Memory B cell (primary cell): ENCODE results near the gene C2CD4D.

Experiments used
- ATAC-seq: fragments of 150-1000 bp; cut with Tn5 transposase; 2 replicates; pipeline ENCODE4 v1.10.0; 2021; ENCODE audit warnings: low read depth, mild to moderate bottlenecking, moderate library complexity
- DNase-seq, 2 donors: peaks; one replicate each; pipeline ENCODE4 v3.0.0; 2022; ENCODE audit warnings: low spot score in 2 of 2
- H3K27ac Mint-ChIP-seq: one replicate; pipeline ENCODE4 v1.8.0; 2022; ENCODE audit warnings: mild to moderate bottlenecking, moderate library complexity, mixed read lengths
- H3K27me3 Mint-ChIP-seq: one replicate; pipeline ENCODE4 v1.8.0; 2022; ENCODE audit warnings: mixed read lengths
- H3K36me3 Mint-ChIP-seq: one replicate; pipeline ENCODE4 v1.8.0; 2022; ENCODE audit warnings: mild to moderate bottlenecking, mixed read lengths
- H3K4me1 Mint-ChIP-seq: one replicate; pipeline ENCODE4 v1.8.0; 2022; ENCODE audit warnings: mixed read lengths
- H3K4me3 Mint-ChIP-seq: one replicate; pipeline ENCODE4 v1.8.0; 2022; ENCODE audit warnings: mild to moderate bottlenecking, moderate library complexity, mixed read lengths
- H3K9me3 Mint-ChIP-seq: one replicate; pipeline ENCODE4 v1.8.0; 2022; ENCODE audit warnings: mixed read lengths

C2CD4D gene

DNA sequence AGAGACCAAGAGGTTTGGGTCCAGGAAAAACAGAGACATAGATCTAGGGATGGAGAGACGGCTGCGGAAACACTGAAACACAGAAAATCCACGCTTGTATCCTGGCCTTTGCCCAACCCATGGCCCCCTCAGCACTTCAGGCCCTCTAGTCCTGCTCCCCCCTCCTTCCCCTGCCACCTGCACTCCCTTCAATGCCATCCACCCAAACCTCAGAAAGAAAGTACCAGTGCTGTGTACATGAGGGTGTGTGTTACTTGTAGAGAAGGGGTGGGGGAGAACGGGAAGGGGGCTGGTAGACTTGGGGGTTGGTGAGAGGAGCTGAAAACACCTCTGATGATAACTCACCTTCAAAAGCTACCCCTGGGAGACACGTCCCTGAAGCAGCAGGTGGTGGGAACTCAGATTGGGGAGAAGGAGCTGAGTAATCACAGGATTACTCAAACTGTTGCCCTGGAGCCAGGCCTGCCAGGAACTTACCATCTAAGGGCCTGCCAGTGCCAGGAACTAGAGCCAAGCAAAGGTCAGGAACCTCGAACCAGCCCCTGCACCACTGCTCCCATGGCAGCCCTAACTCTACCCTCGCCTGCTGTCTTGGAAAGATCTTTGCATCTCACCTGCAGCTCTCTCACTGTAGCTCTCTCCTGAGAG is 19.5 kb downstream of the C2CD4D start:
- no peak overlapping the region for H3K27ac Mint-ChIP-seq
- H3K4me1 Mint-ChIP-seq, result peaks cover 4% of the 10 kb centered on the region
- peaks cover 16% of the 10 kb centered on the region for H3K27me3 Mint-ChIP-seq
- H3K4me3 Mint-ChIP-seq, result no peak overlapping the region
- H3K36me3 Mint-ChIP-seq, result no peaks in the 10 kb centered on the region
- DNase-seq (no peak), ATAC-seq (no peak)
- no peaks in the 10 kb centered on the region for H3K9me3 Mint-ChIP-seq

DNA sequence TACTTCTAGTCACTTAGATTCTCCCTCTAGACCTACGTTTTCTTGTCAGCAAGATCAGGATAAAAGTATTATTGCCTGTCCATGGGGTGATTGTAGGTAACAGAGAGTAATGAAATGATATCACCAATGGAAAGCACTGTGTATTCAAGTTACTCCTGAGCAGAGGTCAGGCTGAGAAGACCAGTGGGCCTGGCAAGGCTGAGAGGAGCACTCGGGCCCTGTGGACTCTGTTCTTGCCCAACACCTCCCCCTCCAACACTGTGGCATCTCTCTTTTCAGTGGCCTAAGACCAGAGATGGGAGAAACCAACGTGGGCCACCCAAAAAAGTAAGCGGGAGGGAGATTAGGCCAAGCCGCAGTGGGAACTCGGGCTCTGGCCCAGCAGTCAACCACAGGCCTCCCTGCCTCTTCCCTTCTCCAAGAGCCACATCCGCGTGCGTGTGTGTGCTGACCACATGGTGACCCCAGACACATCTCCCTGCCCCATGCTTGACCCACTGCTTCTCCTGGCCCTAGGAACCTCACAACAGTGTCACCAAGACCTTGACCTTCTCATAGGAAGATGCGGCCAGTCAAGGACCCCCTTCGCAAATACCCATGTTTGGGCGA is 20.3 kb downstream of the C2CD4D start:
- Mint-ChIP-seq H3K4me3 (no peak overlapping the region), H3K36me3 (no peaks in the 10 kb centered on the region), H3K9me3 (no peaks in the 10 kb centered on the region), H3K4me1 (peaks cover 4% of the 10 kb centered on the region), H3K27me3 (peaks cover 18% of the 10 kb centered on the region), H3K27ac (no peak overlapping the region)
- DNase-seq (no peak), ATAC-seq (no peak)

DNA sequence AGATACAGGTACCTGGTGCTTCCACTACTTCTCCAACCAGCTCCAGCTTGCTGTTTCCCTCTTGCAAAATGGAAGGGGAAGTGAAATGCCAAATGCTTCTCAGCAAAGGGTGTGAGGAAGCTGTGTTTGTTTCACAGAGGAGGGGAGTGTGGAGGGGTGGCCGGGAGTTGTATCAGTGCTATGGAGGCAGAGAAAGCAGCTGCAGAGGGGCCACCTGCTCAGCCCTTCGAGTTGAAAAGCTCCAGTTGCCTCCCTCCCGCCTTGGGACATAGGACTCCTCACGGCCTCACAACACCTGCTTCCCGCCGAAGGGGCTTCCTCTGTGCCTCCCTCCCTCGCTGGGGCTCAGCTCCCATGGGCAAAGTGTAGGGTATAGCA is 22.3 kb downstream of the C2CD4D start:
- H3K27me3 Mint-ChIP-seq, result peaks cover 18% of the 10 kb centered on the region
- DNase-seq, result no peak
- H3K27ac Mint-ChIP-seq, result no peak overlapping the region
- peaks cover 4% of the 10 kb centered on the region for H3K4me1 Mint-ChIP-seq
- ATAC-seq, result no peak
- H3K9me3 Mint-ChIP-seq, result no peaks in the 10 kb centered on the region
- no peak overlapping the region for H3K4me3 Mint-ChIP-seq
- H3K36me3 Mint-ChIP-seq, result no peaks in the 10 kb centered on the region

DNA sequence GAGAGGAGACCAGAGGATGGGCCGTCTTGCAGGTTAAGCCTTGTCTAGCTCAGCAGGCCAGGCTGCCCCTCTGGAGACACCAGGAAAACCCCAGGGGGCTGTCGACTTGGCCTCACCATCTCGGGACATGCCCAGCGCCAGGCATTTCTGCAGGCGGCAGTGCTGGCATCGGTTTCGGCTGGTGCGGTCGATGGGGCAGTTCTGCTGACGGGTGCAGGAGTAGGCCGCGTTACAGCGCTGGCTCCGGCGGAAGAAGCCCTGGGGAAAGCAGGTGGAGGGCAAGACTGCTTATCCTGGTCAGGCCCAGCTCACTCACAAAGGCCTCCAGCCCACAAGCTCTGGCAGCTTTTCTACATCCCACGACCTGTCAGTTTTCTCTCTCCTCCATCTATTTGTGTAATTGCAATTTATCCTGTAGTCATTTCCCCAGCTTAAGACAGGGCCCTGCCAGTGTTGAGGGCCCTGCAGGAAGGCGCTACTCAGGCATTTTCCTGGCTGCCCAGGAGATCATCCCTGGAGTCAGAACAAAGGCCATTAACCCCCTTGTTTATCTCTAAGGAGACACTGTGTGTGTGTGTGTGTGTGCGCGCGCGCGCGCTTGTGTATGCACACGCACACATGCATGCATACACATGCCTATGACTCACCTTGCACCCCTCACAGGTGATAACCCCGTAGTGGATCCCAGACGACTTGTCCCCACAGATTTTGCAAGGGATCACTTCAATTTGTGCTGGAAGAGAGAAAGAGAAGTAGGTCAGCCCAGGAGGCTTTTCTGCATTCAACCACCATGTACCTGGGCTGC is 22.9 kb downstream of the C2CD4D start:
- Mint-ChIP-seq H3K36me3 (no peaks in the 10 kb centered on the region), H3K27ac (no peak overlapping the region), H3K4me3 (no peak overlapping the region), H3K4me1 (peaks cover 4% of the 10 kb centered on the region), H3K27me3 (peaks cover 18% of the 10 kb centered on the region), H3K9me3 (no peaks in the 10 kb centered on the region)
- ATAC-seq (no peak), DNase-seq (no peak)

DNA sequence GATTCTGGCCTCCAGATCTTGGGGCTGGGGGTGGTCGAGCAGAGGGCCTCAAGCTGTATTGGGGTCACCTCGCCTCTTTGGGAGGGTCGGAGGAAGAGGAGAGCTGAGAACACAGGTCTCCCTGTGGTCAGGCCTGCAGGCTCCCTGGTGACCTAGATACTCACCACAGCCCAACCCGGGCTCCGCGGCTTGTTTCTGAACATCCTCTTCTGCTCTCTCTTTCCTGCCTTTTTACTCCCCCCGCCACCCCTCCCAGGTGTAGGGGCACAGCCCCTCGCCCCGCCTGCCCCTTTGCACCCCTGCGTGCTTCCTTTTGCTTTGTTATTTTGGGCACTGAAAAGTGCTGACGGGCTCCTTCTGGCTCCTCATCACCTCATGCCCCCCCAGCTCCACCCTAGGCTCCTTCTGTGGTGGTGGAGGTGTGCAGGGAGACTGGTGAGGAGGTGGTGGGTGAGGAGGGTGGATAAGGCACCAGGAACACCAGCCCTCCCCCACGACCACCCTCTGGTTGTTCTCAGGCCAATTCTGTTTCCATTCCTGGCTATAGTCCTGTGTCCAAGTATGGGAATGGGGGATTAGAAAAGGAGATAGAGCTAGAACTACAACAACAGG is 23.8 kb downstream of the C2CD4D start:
- Mint-ChIP-seq H3K9me3 (no peaks in the 10 kb centered on the region), H3K4me1 (peaks cover 4% of the 10 kb centered on the region), H3K27me3 (peaks cover 18% of the 10 kb centered on the region), H3K27ac (no peak overlapping the region), H3K36me3 (no peaks in the 10 kb centered on the region), H3K4me3 (no peak overlapping the region)
- DNase-seq (no peak), ATAC-seq (no peak)

DNA sequence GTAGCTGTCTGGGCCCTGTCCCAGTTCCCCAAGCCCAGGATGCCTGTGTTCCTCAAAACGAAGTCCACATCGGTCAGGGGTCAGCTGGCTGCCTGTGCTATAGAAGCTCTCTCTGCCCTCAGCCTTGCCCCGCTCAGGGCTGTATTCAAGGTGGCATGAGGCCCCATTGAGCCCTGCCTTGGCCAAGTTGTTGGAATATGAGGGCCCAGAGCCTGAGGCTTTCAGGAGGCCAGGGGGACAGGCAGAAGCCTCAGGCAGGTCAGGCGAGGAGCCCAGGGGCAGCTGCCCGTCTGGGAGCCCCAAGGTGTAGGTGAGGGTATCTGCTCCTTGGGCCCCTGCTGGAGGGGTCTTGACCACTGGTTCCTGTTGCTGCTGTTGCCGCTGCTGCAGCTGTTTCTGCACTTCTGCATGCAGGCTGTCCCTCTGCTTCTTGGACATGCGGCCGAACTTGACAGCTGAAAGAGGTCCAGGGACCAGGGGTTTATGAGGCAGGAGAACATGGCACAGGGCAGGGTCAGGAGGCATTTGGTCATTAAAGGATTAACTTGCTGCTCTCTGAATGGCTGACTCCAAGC is 24.6 kb downstream of the C2CD4D start:
- H3K36me3 Mint-ChIP-seq, result no peaks in the 10 kb centered on the region
- DNase-seq, result no peak
- H3K4me3 Mint-ChIP-seq, result no peak overlapping the region
- H3K27ac Mint-ChIP-seq, result no peak overlapping the region
- peaks cover 4% of the 10 kb centered on the region for H3K4me1 Mint-ChIP-seq
- ATAC-seq, result no peak
- peaks cover 18% of the 10 kb centered on the region for H3K27me3 Mint-ChIP-seq
- no peaks in the 10 kb centered on the region for H3K9me3 Mint-ChIP-seq

DNA sequence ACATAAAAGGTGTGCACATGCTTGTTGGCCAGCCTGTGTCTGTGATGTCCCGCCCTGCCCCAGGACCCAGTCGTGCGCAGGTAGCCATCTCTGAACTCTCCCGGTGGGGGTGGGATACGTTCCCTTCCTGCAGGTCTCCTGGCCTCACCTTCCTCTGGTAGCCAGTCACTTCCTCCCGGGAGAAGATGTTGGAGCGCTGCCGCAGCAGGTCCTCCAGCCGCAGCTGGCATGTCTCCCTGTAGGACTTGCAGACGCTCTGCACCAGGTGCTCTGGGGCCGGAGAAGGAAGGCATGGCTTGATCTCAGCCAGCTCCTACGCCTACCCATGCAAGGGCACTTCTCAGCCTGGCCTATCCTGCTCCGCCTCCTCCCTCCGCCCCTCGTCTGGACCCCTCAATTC is 25.2 kb downstream of the C2CD4D start:
- no peak for ATAC-seq
- peaks cover 4% of the 10 kb centered on the region for H3K4me1 Mint-ChIP-seq
- peaks cover 15% of the 10 kb centered on the region for H3K27me3 Mint-ChIP-seq
- DNase-seq, result no peak
- no peaks in the 10 kb centered on the region for H3K36me3 Mint-ChIP-seq
- no peak overlapping the region for H3K27ac Mint-ChIP-seq
- H3K9me3 Mint-ChIP-seq, result no peaks in the 10 kb centered on the region
- no peak overlapping the region for H3K4me3 Mint-ChIP-seq

DNA sequence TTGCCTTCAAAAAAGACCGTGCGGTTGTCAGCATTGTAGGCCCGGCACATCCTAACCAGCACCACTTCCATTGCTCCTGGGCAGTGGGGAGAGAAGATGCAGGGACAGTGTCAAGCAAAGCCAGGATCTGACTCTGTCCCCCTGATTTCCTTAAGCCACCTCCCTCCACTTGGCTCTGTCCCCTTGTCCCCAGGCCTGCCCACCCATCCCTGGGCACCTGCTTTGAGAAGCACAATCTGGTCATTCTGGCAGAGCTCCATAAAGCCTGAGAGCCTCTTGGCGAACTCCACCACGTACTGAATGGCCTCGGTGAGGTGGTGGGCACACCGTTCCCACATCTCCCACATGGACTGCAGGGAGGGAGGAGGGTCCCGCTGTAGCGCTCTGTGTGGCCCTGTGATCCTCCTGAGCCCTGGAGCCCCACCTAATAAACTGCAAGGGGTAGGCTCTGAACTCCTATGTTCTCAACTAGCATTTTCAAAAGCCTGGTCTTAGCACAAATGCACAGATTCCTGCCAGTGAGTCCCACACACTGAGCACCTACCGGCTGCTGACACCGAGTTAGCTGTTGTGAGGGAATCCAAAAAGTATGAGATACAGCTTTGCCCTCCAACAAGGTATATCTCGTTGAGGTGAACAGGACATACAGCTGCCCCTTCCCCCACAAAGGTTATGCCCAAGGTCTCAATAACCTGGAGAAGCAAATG is 26.2 kb downstream of the C2CD4D start:
- H3K4me3 Mint-ChIP-seq, result no peak overlapping the region

DNA sequence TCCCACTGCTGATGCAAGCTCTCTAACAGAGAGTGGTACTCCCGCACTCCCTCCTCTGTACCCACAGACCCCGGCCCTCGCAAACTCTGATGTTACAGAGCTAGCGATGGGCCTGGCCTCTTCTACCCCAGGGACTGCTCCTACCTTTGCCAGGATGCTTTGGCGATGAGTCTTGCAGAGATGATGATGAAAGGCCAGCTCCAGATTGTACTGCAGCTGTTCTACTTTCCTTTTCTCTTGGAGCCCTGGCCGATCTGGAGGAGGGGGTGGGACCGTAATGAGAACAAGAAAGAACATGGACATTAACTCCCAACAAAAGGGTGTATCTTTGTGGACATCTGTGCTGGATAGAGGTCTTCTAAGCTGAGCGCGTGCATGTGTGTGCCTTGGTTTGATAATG is 28.4 kb downstream of the C2CD4D start:
- H3K4me3 Mint-ChIP-seq, result no peak overlapping the region
- no peaks in the 10 kb centered on the region for H3K9me3 Mint-ChIP-seq
- DNase-seq, result no peak
- H3K36me3 Mint-ChIP-seq, result no peaks in the 10 kb centered on the region
- peaks cover 8% of the 10 kb centered on the region for H3K4me1 Mint-ChIP-seq
- peaks cover 11% of the 10 kb centered on the region for H3K27me3 Mint-ChIP-seq
- no peak overlapping the region for H3K27ac Mint-ChIP-seq
- ATAC-seq, result no peak

More for the DNA sequence above, 26.2 kb downstream of the C2CD4D start:
- Mint-ChIP-seq H3K9me3 (no peaks in the 10 kb centered on the region), H3K27ac (no peak overlapping the region), H3K36me3 (no peaks in the 10 kb centered on the region), H3K4me1 (peaks cover 4% of the 10 kb centered on the region), H3K27me3 (peaks cover 16% of the 10 kb centered on the region)
- DNase-seq, result no peak
- no peak for ATAC-seq

DNA sequence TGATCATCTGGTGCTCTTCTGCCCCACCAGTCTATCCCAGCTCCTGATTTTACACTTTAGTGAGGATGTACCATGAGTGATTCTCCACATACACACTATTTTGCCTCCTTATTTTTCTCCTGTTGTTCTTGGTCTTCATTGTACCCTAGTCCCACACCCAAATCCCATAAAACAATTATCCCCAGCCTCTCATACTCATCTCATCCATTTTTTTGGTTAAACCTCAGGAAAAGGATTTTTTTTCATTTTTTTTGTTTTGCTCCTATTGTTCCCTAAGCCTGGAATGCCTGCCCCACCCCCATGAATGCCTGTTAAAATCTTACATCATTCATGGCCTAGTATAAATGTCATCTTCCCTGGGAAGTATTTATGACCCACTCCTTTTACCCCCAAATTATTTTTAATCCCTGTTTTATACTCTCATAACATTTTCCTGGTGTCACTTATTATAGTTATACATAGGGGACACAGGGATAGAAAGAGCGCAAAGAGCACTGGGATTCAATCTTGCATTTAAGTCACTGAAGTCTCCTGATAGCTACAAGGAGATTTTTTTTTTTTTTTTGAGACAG is 29.5 kb downstream of the C2CD4D start:
- DNase-seq (no peak), ATAC-seq (no peak)
- Mint-ChIP-seq H3K9me3 (no peaks in the 10 kb centered on the region), H3K4me3 (no peak overlapping the region), H3K4me1 (peaks cover 6% of the 10 kb centered on the region), H3K36me3 (no peaks in the 10 kb centered on the region), H3K27me3 (peaks cover 7% of the 10 kb centered on the region), H3K27ac (no peak overlapping the region)

DNA sequence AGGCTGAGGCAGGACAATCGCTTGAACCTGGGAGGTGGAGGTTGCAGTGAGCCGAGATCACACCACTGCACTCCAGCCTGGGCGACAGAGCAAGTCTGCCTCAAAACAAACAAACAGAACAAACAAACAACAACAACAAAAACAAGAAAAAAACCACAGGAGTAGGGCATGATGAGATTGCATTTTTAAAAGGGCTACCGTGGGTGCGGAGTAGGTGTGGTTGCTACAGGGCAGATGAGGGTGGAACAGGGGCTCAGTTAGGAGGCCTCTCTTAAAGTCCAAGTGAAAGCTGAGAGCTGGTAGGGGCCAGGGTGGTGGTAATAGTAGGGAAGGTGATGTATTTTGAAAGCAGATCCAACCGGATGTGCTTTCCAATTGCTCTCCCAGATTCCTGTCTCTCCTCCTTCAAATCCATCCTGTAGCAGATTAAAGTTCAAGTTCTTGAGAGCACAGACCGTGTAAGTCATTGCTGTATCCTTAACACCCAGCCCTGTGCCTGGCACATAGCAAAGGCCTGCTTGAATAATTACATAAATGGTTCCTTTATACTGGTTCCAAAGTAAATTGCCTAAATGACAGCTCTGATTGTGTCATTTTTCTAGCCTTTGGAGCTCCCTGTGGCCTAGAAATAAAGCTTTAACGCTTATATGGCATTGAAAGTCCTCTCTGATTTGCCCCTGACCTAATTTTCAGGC is 30.2 kb downstream of the C2CD4D start:
- no peak for ATAC-seq

DNA sequence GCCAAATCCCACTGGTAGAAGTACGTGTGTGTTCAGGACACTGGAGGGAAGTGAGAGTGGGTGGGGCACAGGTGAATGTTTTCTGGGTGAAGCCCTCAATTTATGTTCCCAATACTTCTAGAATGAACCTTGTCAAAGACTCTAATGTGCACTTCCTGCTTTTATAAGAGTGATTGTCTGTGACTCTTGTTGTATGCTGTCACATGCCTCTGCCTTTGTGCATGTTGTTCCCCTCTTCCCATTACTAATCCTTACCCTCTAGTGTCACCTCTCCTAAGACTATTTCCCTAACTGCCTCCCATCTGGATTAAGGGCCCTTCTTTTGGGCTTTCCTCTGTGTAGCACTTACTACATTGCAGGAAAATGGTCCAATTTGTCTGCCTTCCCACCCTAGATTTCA is 31.9 kb downstream of the C2CD4D start:
- DNase-seq, result no peak
- H3K27ac Mint-ChIP-seq, result no peak overlapping the region
- no peaks in the 10 kb centered on the region for H3K9me3 Mint-ChIP-seq
- H3K4me1 Mint-ChIP-seq, result peaks cover 6% of the 10 kb centered on the region
- peaks cover 2% of the 10 kb centered on the region for H3K27me3 Mint-ChIP-seq
- H3K36me3 Mint-ChIP-seq, result no peaks in the 10 kb centered on the region
- no peak for ATAC-seq
- no peak overlapping the region for H3K4me3 Mint-ChIP-seq

More for the DNA sequence above, 30.2 kb downstream of the C2CD4D start:
- Mint-ChIP-seq H3K4me1 (peaks cover 6% of the 10 kb centered on the region), H3K27me3 (peaks cover 5% of the 10 kb centered on the region), H3K9me3 (no peaks in the 10 kb centered on the region), H3K36me3 (no peaks in the 10 kb centered on the region), H3K27ac (no peak overlapping the region), H3K4me3 (no peak overlapping the region)
- DNase-seq, result no peak

DNA sequence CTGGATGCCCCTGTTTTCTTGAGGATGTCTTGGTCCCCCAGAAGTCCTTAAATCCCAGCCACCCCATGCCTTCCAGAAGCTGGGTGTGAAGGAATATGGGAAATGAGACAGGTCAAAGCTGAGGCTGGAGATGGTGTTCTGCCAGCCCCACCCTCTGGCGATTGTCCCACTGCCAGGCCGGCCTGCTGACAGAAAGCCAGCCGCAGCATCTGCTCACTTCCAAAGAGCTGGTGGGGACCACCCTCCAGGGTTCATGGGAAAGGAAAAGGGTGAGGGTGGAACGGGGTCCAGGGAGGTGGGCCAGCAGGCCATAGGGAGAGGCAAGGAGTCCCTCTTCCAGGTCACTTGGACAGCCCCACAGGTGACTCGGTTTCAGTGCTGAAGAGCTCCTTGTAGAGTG is 32.5 kb downstream of the C2CD4D start:
- Mint-ChIP-seq H3K36me3 (no peaks in the 10 kb centered on the region), H3K4me1 (peaks cover 6% of the 10 kb centered on the region), H3K9me3 (no peaks in the 10 kb centered on the region), H3K27ac (no peak overlapping the region), H3K27me3 (peaks cover 2% of the 10 kb centered on the region), H3K4me3 (no peak overlapping the region)
- no peak for ATAC-seq
- no peak for DNase-seq
